ENCODE results near the gene MTERF4.

Gene MTERF4, protein sequence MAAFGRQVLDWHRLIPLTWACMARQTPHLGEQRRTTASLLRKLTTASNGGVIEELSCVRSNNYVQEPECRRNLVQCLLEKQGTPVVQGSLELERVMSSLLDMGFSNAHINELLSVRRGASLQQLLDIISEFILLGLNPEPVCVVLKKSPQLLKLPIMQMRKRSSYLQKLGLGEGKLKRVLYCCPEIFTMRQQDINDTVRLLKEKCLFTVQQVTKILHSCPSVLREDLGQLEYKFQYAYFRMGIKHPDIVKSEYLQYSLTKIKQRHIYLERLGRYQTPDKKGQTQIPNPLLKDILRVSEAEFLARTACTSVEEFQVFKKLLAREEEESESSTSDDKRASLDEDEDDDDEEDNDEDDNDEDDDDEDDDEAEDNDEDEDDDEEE

DNA sequence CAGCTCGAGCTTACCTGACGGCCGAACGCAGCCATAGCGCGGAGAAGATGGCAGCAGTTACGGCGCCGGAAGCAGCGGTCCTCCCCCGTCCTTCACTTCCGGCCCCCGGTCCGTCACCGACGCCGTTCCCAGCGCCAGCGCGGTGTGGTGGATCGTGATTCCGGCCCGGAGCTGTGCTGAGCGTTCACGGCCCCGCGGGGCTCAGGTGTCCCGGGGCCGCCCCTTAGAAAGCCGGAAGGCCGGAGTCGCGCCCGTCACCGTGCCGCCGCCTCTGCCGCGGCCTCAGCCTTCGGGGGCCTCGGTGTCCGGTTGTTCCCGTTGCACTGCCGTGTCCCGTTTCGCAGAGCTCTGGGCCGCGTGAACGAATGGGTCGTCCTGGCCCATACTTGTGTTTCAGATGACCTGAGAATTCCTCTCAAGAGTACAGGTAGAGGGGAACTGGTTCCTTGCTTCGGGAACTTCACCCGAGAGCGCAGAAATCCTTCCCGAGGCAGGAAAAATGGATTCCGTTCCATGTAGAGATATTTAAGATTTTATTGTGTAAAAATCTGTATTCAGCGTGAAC is at the start of gene MTERF4:
TSS of gene MTERF4 (minus strand) at position 49 of the 565 bp plus-strand sequence. CDS start at position 35, 14 bp downstream.
- Mint-ChIP-seq H3K27ac (peak within 1 kb of the TSS; percentile 96), H3K36me3 (ENCODE audit: low read depth) (peaks cover 24% of the 10 kb centered on the region), H3K4me1 (ENCODE audit: low read depth) (peaks cover 20% of the 10 kb centered on the region), H3K9me3 (no peaks in the 10 kb centered on the region), H3K4me3 (peak within 1 kb of the TSS; percentile 96), H3K27me3 (ENCODE audit: low read depth) (no peaks in the 10 kb centered on the region)
- DNase-seq (ENCODE audit: low spot score), result peak; percentile 88

GRCh38 chr2:241150660-241151530 is 48.8 kb upstream of the MTERF4 start:
- peak overlapping the region; percentile 91 for H3K4me3 Mint-ChIP-seq
- H3K27me3 Mint-ChIP-seq (ENCODE audit: low read depth), result no peaks in the 10 kb centered on the region
- peak overlapping the region; percentile 76 for H3K27ac Mint-ChIP-seq
- no peak for DNase-seq (ENCODE audit: low spot score)
- H3K9me3 Mint-ChIP-seq, result no peaks in the 10 kb centered on the region
- H3K36me3 Mint-ChIP-seq (ENCODE audit: low read depth), result peaks cover 10% of the 10 kb centered on the region
- H3K4me1 Mint-ChIP-seq (ENCODE audit: low read depth), result peaks cover 45% of the 10 kb centered on the region

- Mint-ChIP-seq H3K27ac (peak within 1 kb of the TSS; percentile 93), H3K9me3 (no peaks in the 10 kb centered on the region), H3K36me3 (ENCODE audit: low read depth) (peaks cover 10% of the 10 kb centered on the region), H3K4me1 (ENCODE audit: low read depth) (peaks cover 45% of the 10 kb centered on the region), H3K4me3 (peak within 1 kb of the TSS; percentile 91), H3K27me3 (ENCODE audit: low read depth) (no peaks in the 10 kb centered on the region)
- DNase-seq (ENCODE audit: low spot score), result peak; percentile 92
Observed at GRCh38 chr2:241149925-241150659, 48.0 kb upstream of the MTERF4 start, which contains the start of gene PPP1R7. TSS of gene PPP1R7 (plus strand) at chr2:241150467. CDS start at chr2:241150496, 29 bp downstream.

DNA sequence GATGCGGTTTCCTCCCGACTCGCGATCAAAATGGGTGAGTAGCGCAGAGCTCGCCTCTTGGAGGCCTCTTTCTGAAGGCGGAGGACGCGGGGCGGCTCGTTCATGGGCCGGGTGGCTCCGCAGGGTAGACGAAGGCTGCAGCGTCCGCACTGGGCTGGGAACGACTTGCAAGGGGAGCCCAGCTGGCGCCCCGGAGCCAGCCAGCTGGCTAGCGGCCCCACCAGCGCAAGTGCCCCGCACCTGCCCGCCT is 47.5 kb upstream of the MTERF4 start:
- Mint-ChIP-seq H3K4me1 (ENCODE audit: low read depth) (peaks cover 41% of the 10 kb centered on the region), H3K27me3 (ENCODE audit: low read depth) (no peaks in the 10 kb centered on the region), H3K36me3 (ENCODE audit: low read depth) (peaks cover 7% of the 10 kb centered on the region), H3K4me3 (peak overlapping the region; percentile 90), H3K27ac (peak overlapping the region; percentile 84), H3K9me3 (no peaks in the 10 kb centered on the region)
- no peak for DNase-seq (ENCODE audit: low spot score)

DNA sequence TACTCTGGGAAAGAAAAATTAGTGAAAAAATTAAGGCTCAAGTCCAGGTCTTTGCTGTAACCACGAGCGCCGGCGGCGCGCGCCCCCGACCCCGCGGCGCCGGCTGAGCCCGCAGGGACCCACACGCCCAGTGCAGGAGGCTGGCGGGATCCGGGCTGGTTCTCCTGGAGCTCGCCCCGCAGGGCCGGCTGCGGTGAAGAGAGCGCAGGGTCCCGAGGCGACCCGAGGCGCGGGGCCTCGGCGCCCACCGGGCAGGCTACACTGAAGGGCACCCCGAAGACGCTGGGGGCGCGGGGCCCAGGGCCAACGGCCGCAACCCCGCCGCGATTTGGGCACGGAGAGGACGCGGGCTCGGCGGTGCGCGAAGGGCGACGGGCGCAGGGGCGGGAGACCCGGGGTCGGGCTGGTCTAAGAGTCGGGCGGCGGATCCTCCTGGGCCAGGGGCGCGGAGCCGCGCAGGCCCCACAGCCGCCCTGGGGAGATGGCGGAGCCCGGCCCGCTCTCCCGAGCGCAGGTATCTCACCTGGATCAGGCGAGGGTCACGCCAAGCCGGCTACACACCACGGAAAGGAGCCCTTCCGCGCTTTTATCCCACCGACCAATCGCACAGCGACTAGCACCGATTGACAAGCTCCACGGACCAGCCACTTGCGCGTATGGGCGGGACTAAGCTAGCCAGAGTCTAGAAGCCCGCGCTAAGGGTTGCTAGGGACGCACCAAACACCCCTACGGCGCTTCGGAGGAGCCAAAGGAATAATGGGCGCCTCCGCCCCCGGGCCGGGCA is 47.0 kb upstream of the MTERF4 start, which contains the start of gene PASK:
TSS of gene PASK (minus strand) at position 582 of the 784 bp plus-strand sequence. CDS start 6,440 bp downstream, outside the sequence.
- no peaks in the 10 kb centered on the region for H3K27me3 Mint-ChIP-seq (ENCODE audit: low read depth)
- peak within 1 kb of the TSS; percentile 93 for H3K27ac Mint-ChIP-seq
- peak within 1 kb of the TSS; percentile 98 for H3K4me3 Mint-ChIP-seq
- H3K4me1 Mint-ChIP-seq (ENCODE audit: low read depth), result peaks cover 41% of the 10 kb centered on the region
- peaks cover 7% of the 10 kb centered on the region for H3K36me3 Mint-ChIP-seq (ENCODE audit: low read depth)
- H3K9me3 Mint-ChIP-seq, result no peaks in the 10 kb centered on the region
- peak; percentile 94 for DNase-seq (ENCODE audit: low spot score)

GRCh38 chr2:241148239-241148638 is 46.2 kb upstream of the MTERF4 start:
- H3K27me3 Mint-ChIP-seq (ENCODE audit: low read depth), result no peaks in the 10 kb centered on the region
- H3K4me3 Mint-ChIP-seq, result peak overlapping the region; percentile 98
- no peaks in the 10 kb centered on the region for H3K9me3 Mint-ChIP-seq
- peaks cover 3% of the 10 kb centered on the region for H3K36me3 Mint-ChIP-seq (ENCODE audit: low read depth)
- DNase-seq (ENCODE audit: low spot score), result no peak
- peaks cover 37% of the 10 kb centered on the region for H3K4me1 Mint-ChIP-seq (ENCODE audit: low read depth)
- peak overlapping the region; percentile 89 for H3K27ac Mint-ChIP-seq

DNA sequence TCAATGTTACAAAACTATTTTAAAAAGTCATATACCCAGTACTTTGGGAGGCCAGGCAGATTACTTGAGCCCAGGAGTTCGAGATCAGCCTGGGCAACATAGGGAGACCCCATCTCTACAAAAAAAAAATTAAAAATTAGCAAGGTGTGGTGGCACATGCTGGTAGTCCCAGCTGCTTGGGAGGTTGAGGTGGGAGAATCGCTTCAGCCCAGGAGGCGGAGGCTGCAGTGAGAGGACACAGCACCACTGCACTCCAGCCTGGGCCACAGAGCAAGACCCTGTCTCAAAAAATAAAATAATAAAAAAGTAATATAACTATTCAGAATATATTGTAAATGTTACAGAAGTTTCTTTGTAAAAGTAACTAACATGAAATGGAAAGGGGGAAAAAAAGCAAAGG is 45.2 kb upstream of the MTERF4 start:
- DNase-seq (ENCODE audit: low spot score), result no peak
- Mint-ChIP-seq H3K27ac (no peak overlapping the region), H3K4me1 (ENCODE audit: low read depth) (peaks cover 33% of the 10 kb centered on the region), H3K9me3 (no peaks in the 10 kb centered on the region), H3K4me3 (no peak overlapping the region), H3K36me3 (ENCODE audit: low read depth) (peaks cover 1% of the 10 kb centered on the region), H3K27me3 (ENCODE audit: low read depth) (no peaks in the 10 kb centered on the region)

- Mint-ChIP-seq H3K4me3 (no peak overlapping the region), H3K9me3 (no peaks in the 10 kb centered on the region), H3K27me3 (ENCODE audit: low read depth) (no peaks in the 10 kb centered on the region), H3K27ac (no peak overlapping the region), H3K36me3 (ENCODE audit: low read depth) (peaks cover 5% of the 10 kb centered on the region), H3K4me1 (ENCODE audit: low read depth) (peaks cover 23% of the 10 kb centered on the region)
- DNase-seq (ENCODE audit: low spot score), result no peak
Observed at GRCh38 chr2:241146286-241146685, 44.2 kb upstream of the MTERF4 start.

DNA sequence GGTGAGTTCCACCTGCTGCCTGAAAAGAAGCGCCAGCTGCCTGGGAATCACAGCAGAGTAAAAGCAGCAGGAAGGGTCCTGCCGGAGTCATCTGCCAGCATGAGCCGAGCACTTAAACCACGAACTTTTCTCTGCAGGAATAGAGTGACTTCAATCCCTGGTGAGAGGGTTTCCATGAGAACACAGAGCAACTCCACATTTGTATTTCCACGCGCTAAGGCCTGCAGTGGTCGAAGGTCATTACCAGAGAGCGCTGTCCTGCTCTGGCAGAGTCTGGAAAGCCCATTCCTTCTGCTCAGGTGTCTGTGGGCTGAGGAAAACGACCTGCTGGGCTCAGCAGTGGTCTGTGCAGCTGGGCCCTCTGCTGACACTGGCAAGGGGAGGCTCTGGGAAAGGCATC is 40.5 kb upstream of the MTERF4 start:
- Mint-ChIP-seq H3K4me3 (no peak overlapping the region), H3K27ac (no peak overlapping the region), H3K27me3 (ENCODE audit: low read depth) (no peaks in the 10 kb centered on the region), H3K36me3 (ENCODE audit: low read depth) (peaks cover 7% of the 10 kb centered on the region), H3K9me3 (no peaks in the 10 kb centered on the region), H3K4me1 (ENCODE audit: low read depth) (peaks cover 8% of the 10 kb centered on the region)
- DNase-seq (ENCODE audit: low spot score), result no peak

DNA sequence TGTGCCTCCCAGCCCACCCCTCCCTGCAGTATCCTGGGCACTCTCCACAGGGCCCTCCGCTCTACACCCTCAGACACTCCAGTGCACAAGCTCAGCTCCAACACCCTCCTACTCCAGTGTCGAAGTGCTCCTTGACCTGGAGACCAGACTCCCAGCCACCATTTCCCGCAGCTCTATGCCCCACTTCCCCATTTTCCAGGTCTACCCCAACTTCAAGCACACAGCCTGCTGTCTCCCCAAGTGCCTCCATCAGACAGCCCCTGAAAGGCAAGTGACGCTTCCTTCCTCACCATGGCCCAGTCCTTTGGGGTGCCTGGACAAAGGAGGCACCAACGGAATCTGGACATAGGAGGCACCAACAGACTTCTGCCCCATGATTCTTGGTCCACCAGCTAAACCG is 40.0 kb upstream of the MTERF4 start:
- Mint-ChIP-seq H3K9me3 (no peaks in the 10 kb centered on the region), H3K36me3 (ENCODE audit: low read depth) (peaks cover 7% of the 10 kb centered on the region), H3K4me3 (no peak overlapping the region), H3K27me3 (ENCODE audit: low read depth) (no peaks in the 10 kb centered on the region), H3K27ac (no peak overlapping the region), H3K4me1 (ENCODE audit: low read depth) (peaks cover 8% of the 10 kb centered on the region)
- DNase-seq (ENCODE audit: low spot score), result no peak

DNA sequence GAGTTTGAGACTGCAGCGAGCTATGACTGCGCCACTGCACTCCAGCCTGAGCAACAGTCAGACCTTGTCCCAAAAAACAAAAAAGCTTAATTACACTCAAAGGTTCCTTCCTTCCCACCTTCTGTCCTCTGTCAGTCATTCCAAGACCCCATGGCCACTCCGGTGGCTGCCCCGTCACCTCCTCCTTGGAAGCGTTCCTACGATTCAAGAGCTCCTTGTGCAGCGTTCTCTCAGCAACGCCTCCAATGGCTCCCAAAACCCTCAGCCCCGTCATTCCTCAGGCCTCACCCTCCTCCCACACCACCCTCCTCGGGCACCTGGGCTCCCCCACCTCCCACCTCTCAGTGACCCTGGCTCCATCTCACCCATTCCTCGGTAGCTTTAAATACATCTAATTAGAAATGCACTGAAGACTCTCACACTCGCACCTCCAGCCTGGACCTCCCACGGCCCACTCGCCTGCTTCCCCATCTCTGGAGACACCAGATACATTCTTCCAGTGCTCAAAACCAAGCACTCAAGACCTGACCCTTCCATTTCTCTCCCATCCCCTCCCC is 39.2 kb upstream of the MTERF4 start:
- no peak overlapping the region for H3K27ac Mint-ChIP-seq
- H3K4me1 Mint-ChIP-seq (ENCODE audit: low read depth), result peaks cover 2% of the 10 kb centered on the region
- no peaks in the 10 kb centered on the region for H3K9me3 Mint-ChIP-seq
- DNase-seq (ENCODE audit: low spot score), result no peak
- H3K4me3 Mint-ChIP-seq, result no peak overlapping the region
- H3K36me3 Mint-ChIP-seq (ENCODE audit: low read depth), result peaks cover 7% of the 10 kb centered on the region
- H3K27me3 Mint-ChIP-seq (ENCODE audit: low read depth), result no peaks in the 10 kb centered on the region

GRCh38 chr2:241140445-241140840 is 38.4 kb upstream of the MTERF4 start:
- Mint-ChIP-seq H3K27ac (no peak overlapping the region), H3K4me3 (no peak overlapping the region), H3K36me3 (ENCODE audit: low read depth) (peaks cover 7% of the 10 kb centered on the region), H3K9me3 (no peaks in the 10 kb centered on the region), H3K4me1 (ENCODE audit: low read depth) (no peaks in the 10 kb centered on the region), H3K27me3 (ENCODE audit: low read depth) (no peaks in the 10 kb centered on the region)
- no peak for DNase-seq (ENCODE audit: low spot score)

Measured in T-helper 2 cell treated with Interferon-gamma antibody and Interleukin-4, amounts not matched to agents 5 μg/mL and 100 μg/mL, for 36 hours (primary cell).